Effector memory CD4-positive, alpha-beta T cell (primary cell): ENCODE data around the gene ADH4.
"Not testable (repeated sequence)": the region's sequence is repeated elsewhere in the genome, so short reads cannot be mapped to it uniquely, and the experiment has no call there.

Experiments used
- DNase-seq, 3 donors: peaks; one replicate each; pipeline ENCODE4 v3.0.0-alpha.2; 2020
- H3K27ac ChIP-seq: 2 replicates; pipeline ENCODE4 v1.7.0; 2013; ENCODE audit warnings: mild to moderate bottlenecking, low read length, moderate library complexity; ENCODE audit not compliant: insufficient read depth, poor library complexity, severe bottlenecking
- H3K27me3 ChIP-seq: replicated peaks from 2 replicates; pipeline ENCODE4 v1.7.0; 2013; ENCODE audit warnings: mild to moderate bottlenecking, low read length; ENCODE audit not compliant: insufficient read depth, control insufficient read depth, poor library complexity, severe bottlenecking
- H3K36me3 ChIP-seq: 2 replicates; pipeline ENCODE4 v1.7.0; 2013; ENCODE audit warnings: mild to moderate bottlenecking, low read length, moderate library complexity; ENCODE audit not compliant: control insufficient read depth, insufficient read depth
- H3K4me1 ChIP-seq: 2 replicates; pipeline ENCODE4 v1.7.0; 2013; ENCODE audit warnings: low read length, mild to moderate bottlenecking; ENCODE audit not compliant: control insufficient read depth, insufficient read depth, poor library complexity, severe bottlenecking
- H3K4me3 ChIP-seq: 2 replicates; pipeline ENCODE4 v1.7.0; 2013; ENCODE audit warnings: low read length, low read depth, mild to moderate bottlenecking; ENCODE audit not compliant: insufficient read depth, poor library complexity, severe bottlenecking
- H3K9me3 ChIP-seq: 2 replicates; pipeline ENCODE4 v1.7.0; 2013; ENCODE audit warnings: mild to moderate bottlenecking, low read length, moderate library complexity; ENCODE audit not compliant: control insufficient read depth

ADH4 gene

GRCh38 chr4:99088023-99088449 lies 56.1 kb downstream of the ADH4 start:
- no peak for DNase-seq
- Histone ChIP-seq H3K36me3 (peaks cover 17% of the 10 kb centered on the region), H3K27me3 (no peaks in the 10 kb centered on the region), H3K9me3 (no peaks in the 10 kb centered on the region), H3K4me3 (peak overlapping the region; percentile 98), H3K4me1 (peaks cover 3% of the 10 kb centered on the region), H3K27ac (peak overlapping the region; percentile 78)

GRCh38 chr4:99084595-99084994 lies 59.5 kb downstream of the ADH4 start:
- Histone ChIP-seq H3K27ac (no peak overlapping the region), H3K4me3 (no peak overlapping the region), H3K4me1 (no peaks in the 10 kb centered on the region), H3K9me3 (no peaks in the 10 kb centered on the region), H3K27me3 (no peaks in the 10 kb centered on the region), H3K36me3 (peaks cover 50% of the 10 kb centered on the region)
- no peak for DNase-seq

DNA sequence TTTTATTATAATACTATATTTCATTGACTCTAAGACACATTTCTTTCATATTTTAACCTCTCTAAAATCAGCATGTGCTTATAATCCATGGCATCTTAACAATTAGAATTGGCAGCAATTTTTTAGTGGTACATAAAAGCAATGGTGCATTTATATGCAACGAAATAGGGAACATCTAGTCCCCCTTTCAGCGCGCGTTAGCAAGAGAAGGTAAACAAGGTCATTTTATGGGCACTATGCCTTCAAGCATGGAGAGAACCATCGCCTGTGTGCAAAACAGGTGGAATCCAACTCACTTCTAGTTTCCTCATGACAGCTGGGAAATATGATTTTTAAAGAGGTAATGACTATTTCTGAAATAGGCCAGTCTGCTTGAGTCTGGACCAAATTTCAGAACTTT lies 61.9 kb downstream of the ADH4 start:
- peaks cover 71% of the 10 kb centered on the region for H3K36me3 ChIP-seq
- no peak overlapping the region for H3K4me3 ChIP-seq
- H3K27me3 ChIP-seq = no peaks in the 10 kb centered on the region
- no peak overlapping the region for H3K27ac ChIP-seq
- H3K4me1 ChIP-seq = no peaks in the 10 kb centered on the region
- no peak for DNase-seq
- no peaks in the 10 kb centered on the region for H3K9me3 ChIP-seq

- not testable (repeated sequence) for H3K27ac ChIP-seq, H3K27me3 ChIP-seq, H3K4me1 ChIP-seq, DNase-seq, H3K4me3 ChIP-seq, H3K9me3 ChIP-seq
- peaks cover 81% of the 10 kb centered on the region for H3K36me3 ChIP-seq
These were observed 63.2 kb downstream of the ADH4 start for GRCh38 chr4:99080869-99081268.

GRCh38 chr4:99079625-99080295 lies 64.3 kb downstream of the ADH4 start:
- Histone ChIP-seq H3K36me3 (peaks cover 87% of the 10 kb centered on the region), H3K4me1 (no peaks in the 10 kb centered on the region), H3K4me3 (no peak overlapping the region), H3K27ac (no peak overlapping the region), H3K27me3 (no peaks in the 10 kb centered on the region), H3K9me3 (no peaks in the 10 kb centered on the region)
- DNase-seq = no peak

- H3K4me3 ChIP-seq = no peak overlapping the region
- H3K27ac ChIP-seq = no peak overlapping the region
- H3K36me3 ChIP-seq = peaks cover 84% of the 10 kb centered on the region
- H3K4me1 ChIP-seq = no peaks in the 10 kb centered on the region
- no peak for DNase-seq
- H3K27me3 ChIP-seq = no peaks in the 10 kb centered on the region
- H3K9me3 ChIP-seq = no peaks in the 10 kb centered on the region
These were observed 65.0 kb downstream of the ADH4 start for GRCh38 chr4:99078931-99079624.

DNA sequence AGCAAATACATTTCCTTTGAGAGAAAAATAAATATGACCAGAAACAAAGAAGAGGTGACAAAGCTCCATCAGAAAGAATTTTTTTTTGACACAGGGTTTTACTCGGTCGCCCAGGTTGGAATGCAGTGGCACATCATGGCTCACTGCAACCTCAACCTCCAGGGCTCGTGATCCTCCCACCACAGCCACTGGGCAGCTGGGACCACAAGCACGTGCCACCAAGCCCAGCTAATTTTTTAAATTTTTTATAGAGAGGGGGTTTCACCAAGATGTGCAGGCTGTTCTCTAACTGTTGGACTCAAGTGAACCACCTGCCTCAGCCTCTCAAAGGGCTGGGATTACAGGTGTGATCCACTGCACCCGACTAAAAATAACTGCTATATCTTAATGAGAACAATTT lies 65.8 kb downstream of the ADH4 start:
- H3K4me3 ChIP-seq = no peak overlapping the region
- no peak for DNase-seq
- H3K27me3 ChIP-seq = no peaks in the 10 kb centered on the region
- no peaks in the 10 kb centered on the region for H3K4me1 ChIP-seq
- H3K36me3 ChIP-seq = peaks cover 87% of the 10 kb centered on the region
- H3K27ac ChIP-seq = no peak overlapping the region
- H3K9me3 ChIP-seq = no peaks in the 10 kb centered on the region

DNA sequence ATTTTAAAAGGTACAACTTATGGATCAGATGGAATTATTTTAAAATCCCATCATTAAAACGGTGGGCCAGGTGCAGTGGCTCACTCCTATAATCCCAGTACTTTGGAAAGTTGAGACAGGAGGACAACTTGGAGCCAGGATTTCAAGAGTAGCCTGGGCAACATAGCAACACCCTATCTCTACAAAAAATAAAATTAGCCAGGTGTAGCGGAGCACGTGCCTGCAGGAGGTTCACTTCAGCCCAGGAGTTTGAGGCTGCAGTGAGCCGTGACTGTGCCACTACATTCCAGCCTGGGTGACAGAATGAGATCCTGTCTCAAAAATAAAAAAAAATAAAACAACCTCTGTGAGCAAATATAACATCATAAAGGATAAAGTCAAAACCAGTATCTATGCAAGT lies 66.9 kb downstream of the ADH4 start:
- no peak for DNase-seq
- Histone ChIP-seq H3K27me3 (no peaks in the 10 kb centered on the region), H3K9me3 (no peaks in the 10 kb centered on the region), H3K4me3 (no peak overlapping the region), H3K4me1 (no peaks in the 10 kb centered on the region), H3K36me3 (peaks cover 84% of the 10 kb centered on the region), H3K27ac (no peak overlapping the region)

DNA sequence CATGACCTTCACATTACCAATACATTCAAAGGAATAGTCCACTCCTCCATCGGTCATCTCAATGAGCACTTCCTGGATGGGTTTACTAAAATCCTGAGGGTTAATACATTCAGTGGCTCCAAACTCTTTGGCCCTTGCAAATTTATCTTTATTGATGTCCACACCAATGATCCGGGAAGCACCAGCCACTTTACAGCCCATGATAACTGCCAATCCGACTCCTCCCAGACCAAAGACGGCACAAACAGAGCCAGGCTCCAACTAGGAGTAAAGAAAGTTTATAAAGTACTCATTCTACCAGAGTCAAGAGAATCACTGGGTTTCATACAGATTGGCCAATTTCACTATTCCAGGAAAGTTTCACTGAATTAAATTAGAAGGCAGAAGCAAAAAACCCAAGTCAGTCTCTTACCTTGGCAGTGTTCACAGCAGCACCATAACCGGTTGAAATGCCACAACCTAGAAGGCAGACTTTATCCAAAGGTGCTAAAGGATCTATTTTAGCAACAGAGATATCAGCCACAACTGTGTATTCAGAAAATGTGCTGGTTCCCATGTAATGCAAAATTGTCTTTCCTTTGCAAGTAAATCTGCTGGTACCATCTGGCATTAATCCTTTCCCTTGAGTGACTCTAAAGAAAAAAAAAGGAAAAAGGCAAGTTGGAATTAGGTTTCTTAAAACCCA lies 67.7 kb downstream of the ADH4 start:
- Histone ChIP-seq H3K4me1 (no peaks in the 10 kb centered on the region), H3K9me3 (no peaks in the 10 kb centered on the region), H3K27me3 (no peaks in the 10 kb centered on the region), H3K4me3 (no peak overlapping the region), H3K27ac (no peak overlapping the region), H3K36me3 (peaks cover 85% of the 10 kb centered on the region)
- DNase-seq = no peak

DNA sequence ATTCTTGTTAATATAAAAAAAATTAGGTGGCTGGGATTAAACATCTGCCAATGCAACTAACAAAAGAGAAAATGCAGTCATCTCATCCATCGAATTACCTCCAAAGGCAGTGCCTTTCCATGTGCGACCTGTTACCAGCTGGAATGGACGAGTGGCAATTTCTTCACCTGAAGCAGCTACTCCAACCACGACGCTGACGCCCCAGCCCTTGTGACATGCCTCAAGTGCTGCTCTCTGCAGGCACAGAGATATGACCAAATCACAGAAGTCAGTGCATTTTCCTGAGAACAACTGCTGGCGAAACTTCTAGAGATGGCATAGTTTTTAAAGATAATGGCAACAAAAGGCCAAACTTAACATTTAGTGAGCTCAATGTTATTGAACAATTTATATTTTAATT lies 69.3 kb downstream of the ADH4 start:
- no peaks in the 10 kb centered on the region for H3K9me3 ChIP-seq
- no peak for DNase-seq

More for the DNA sequence above, 69.3 kb downstream of the ADH4 start:
- Histone ChIP-seq H3K4me1 (no peaks in the 10 kb centered on the region), H3K27ac (no peak overlapping the region), H3K36me3 (peaks cover 72% of the 10 kb centered on the region), H3K27me3 (no peaks in the 10 kb centered on the region), H3K4me3 (no peak overlapping the region)
